Cardiac muscle cell (in vitro differentiated cells and primary cell): Measurements from ENCODE around the gene GSTM1. TPM values are rescaled to one million over a fixed set of nuclear protein-coding genes. Genes with fewer than 3 reads are reported as not detected.
A peak's percentile ranks its signal among the peaks of the same experiment; 100 is the strongest.
"Not testable (repeated sequence)": the region's sequence is repeated elsewhere in the genome, so short reads cannot be mapped to it uniquely, and the experiment has no call there.

ENCODE experiments used
- DNase-seq, 2 donors: peaks; one replicate each; pipeline versions ENCODE4 v3.0.0 to v3.0.0-alpha.2; 2010 to 2017; ENCODE audit warnings: low read depth in 1 of 2, low spot score in 1 of 2
- H3K27ac ChIP-seq: fragments of 200-600 bp; sonication (generic); 2 replicates; pipeline ENCODE4 v1.5.1; 2016
- H3K27me3 ChIP-seq: fragments of 200-600 bp; sonication (generic); 2 replicates; pipeline ENCODE4 v1.6.0; 2016; ENCODE audit warnings: control low read depth
- H3K36me3 ChIP-seq: fragments of 200-600 bp; sonication (generic); 2 replicates; pipeline ENCODE4 v1.5.1; 2016; ENCODE audit warnings: control low read depth
- H3K4me1 ChIP-seq: fragments of 200-600 bp; sonication (generic); 2 replicates; pipeline ENCODE4 v1.8.1; 2017; ENCODE audit warnings: low read depth, mild to moderate bottlenecking, mixed run types
- H3K4me3 ChIP-seq: fragments of 200-600 bp; sonication (generic); 2 replicates; pipeline ENCODE4 v1.5.1; 2016; ENCODE audit warnings: mild to moderate bottlenecking
- H3K9me3 ChIP-seq: fragments of 200-600 bp; sonication (generic); 2 replicates; pipeline ENCODE4 v1.5.1; 2017; ENCODE audit warnings: low read depth, mild to moderate bottlenecking, control low read depth
- CTCF ChIP-seq: IDR thresholded peaks from 2 replicates; pipeline ENCODE4 v1.5.1; 2012; ENCODE audit warnings: low read depth, mild to moderate bottlenecking, low read length
- polyA plus RNA-seq: library from polyadenylated mRNA; unstranded; fragments of >200 nt; fragmentation: Nextera tagmentation; extraction: Ambion mirVana; gene quantifications from 2 replicates; pipeline ENCODE4 v1.2.1, GENCODE V29; 2016
- total RNA-seq: library from RNA; depleted of rRNA; stranded (reverse); fragments of >200 nt; gene quantifications from 2 replicates; pipeline ENCODE4 v1.2.3, GENCODE V29; 2016

The GSTM1 gene
- total and polyA plus RNA-seq, 2 experiments from 2014 or later: 10.7 to 14.1 TPM

GRCh38 chr1:109661391-109661790 lies 26.2 kb upstream of the GSTM1 start:
- Histone ChIP-seq H3K36me3 (peaks cover 5% of the 10 kb centered on the region), H3K4me3 (no peak overlapping the region), H3K4me1 (no peaks in the 10 kb centered on the region), H3K9me3 (no peaks in the 10 kb centered on the region), H3K27me3 (no peaks in the 10 kb centered on the region), H3K27ac (no peak overlapping the region)
- no peak for TF ChIP-seq CTCF
- DNase-seq: no peak

GRCh38 chr1:109664671-109665070 lies 22.9 kb upstream of the GSTM1 start:
- TF ChIP-seq CTCF: no peak
- Histone ChIP-seq H3K36me3 (peaks cover 5% of the 10 kb centered on the region), H3K4me1 (no peaks in the 10 kb centered on the region), H3K27ac (no peak overlapping the region), H3K4me3 (no peak overlapping the region), H3K27me3 (no peaks in the 10 kb centered on the region), H3K9me3 (no peaks in the 10 kb centered on the region)
- DNase-seq: no peak

- no peaks in the 10 kb centered on the region for H3K36me3 ChIP-seq
- no peaks in the 10 kb centered on the region for H3K4me1 ChIP-seq
- TF ChIP-seq CTCF: no peak
- H3K27me3 ChIP-seq: no peaks in the 10 kb centered on the region
- no peak within 1 kb of the TSS for H3K27ac ChIP-seq
- DNase-seq: peak; percentile 93 to 95
- no peaks in the 10 kb centered on the region for H3K9me3 ChIP-seq
- H3K4me3 ChIP-seq: peak within 1 kb of the TSS; percentile 49
These were observed 20.0 kb upstream of the GSTM1 start, which contains the start of gene GSTM2 for GRCh38 chr1:109667452-109668122. Gene GSTM2, plus strand, starts transcription at chr1:109668057. Its CDS starts 59 bp downstream, at chr1:109668116.

- Histone ChIP-seq H3K27me3 (no peaks in the 10 kb centered on the region), H3K4me1 (no peaks in the 10 kb centered on the region), H3K36me3 (no peaks in the 10 kb centered on the region), H3K9me3 (no peaks in the 10 kb centered on the region), H3K4me3 (peak overlapping the region; percentile 49), H3K27ac (no peak overlapping the region)
- no peak for DNase-seq
- no peak for TF ChIP-seq CTCF
These were observed 19.4 kb upstream of the GSTM1 start for GRCh38 chr1:109668123-109668775.

GRCh38 chr1:109669246-109669948 lies 18.2 kb upstream of the GSTM1 start:
- no peak for TF ChIP-seq CTCF
- Histone ChIP-seq H3K27me3 (no peaks in the 10 kb centered on the region), H3K4me3 (no peak overlapping the region), H3K27ac (no peak overlapping the region), H3K36me3 (no peaks in the 10 kb centered on the region), H3K9me3 (no peaks in the 10 kb centered on the region), H3K4me1 (no peaks in the 10 kb centered on the region)
- DNase-seq: no peak

GRCh38 chr1:109669949-109670302 lies 17.7 kb upstream of the GSTM1 start:
- not testable (repeated sequence) for DNase-seq, H3K4me1 ChIP-seq, H3K4me3 ChIP-seq

More at GRCh38 chr1:109669949-109670302, 17.7 kb upstream of the GSTM1 start:
- not testable (repeated sequence) for H3K27me3 ChIP-seq, H3K36me3 ChIP-seq, H3K9me3 ChIP-seq, H3K27ac ChIP-seq
